Neural cell (in vitro differentiated cells): ENCODE results near the gene CNTN4. TPM values are rescaled to one million over a fixed set of nuclear protein-coding genes. Genes with fewer than 3 reads are reported as not detected.

Experiments
- H2AFZ ChIP-seq: fragments of 200-600, 300-800 bp; sonication (generic), shearing (Covaris generic); 2 replicates; pipeline ENCODE4 v1.6.0; 2014; ENCODE audit warnings: low read depth, mild to moderate bottlenecking, antibody characterized with exemption, low read length, moderate library complexity
- H3F3A ChIP-seq: fragments of 200-600 bp; shearing (Covaris generic); 2 replicates; pipeline ENCODE4 v1.6.1; 2016; ENCODE audit warnings: mild to moderate bottlenecking, moderate library complexity, mixed read lengths, antibody characterized with exemption, low read length; ENCODE audit not compliant: insufficient read depth, poor library complexity, severe bottlenecking
- H3K27ac ChIP-seq: fragments of 200-600, 300-800 bp; sonication (generic), shearing (Covaris generic); 2 replicates; pipeline ENCODE4 v1.5.1; 2014; ENCODE audit warnings: mild to moderate bottlenecking, low read length, moderate library complexity
- H3K27me3 ChIP-seq: fragments of 300-800, 200-600 bp; sonication (generic), shearing (Covaris generic); 2 replicates; pipeline ENCODE4 v1.6.0; 2014; ENCODE audit warnings: mild to moderate bottlenecking, low read depth, low read length, moderate library complexity; ENCODE audit not compliant: insufficient read depth
- H3K36me3 ChIP-seq: fragments of 300-800, 200-600 bp; sonication (generic), shearing (Covaris generic); 2 replicates; pipeline ENCODE4 v1.5.1; 2014; ENCODE audit warnings: mild to moderate bottlenecking, antibody characterized with exemption, low read length, moderate library complexity; ENCODE audit not compliant: insufficient read depth
- H3K4me2 ChIP-seq: fragments of 300-800, 200-600 bp; sonication (generic), shearing (Covaris generic); 2 replicates; pipeline ENCODE4 v1.6.0; 2014; ENCODE audit warnings: mild to moderate bottlenecking, low read length
- H3K4me3 ChIP-seq: fragments of 300-800, 200-600 bp; sonication (generic), shearing (Covaris generic); 2 replicates; pipeline ENCODE4 v1.5.1; 2014; ENCODE audit warnings: mild to moderate bottlenecking, low read length, moderate library complexity
- H3K79me2 ChIP-seq: fragments of 200-600 bp; shearing (Covaris generic); replicated peaks from 2 replicates; pipeline ENCODE4 v1.6.0; 2014; ENCODE audit warnings: mild to moderate bottlenecking, low read length, moderate library complexity; ENCODE audit not compliant: insufficient read depth
- H3K9ac ChIP-seq: fragments of 300-800, 200-600 bp; sonication (generic), shearing (Covaris generic); 2 replicates; pipeline ENCODE4 v1.6.1; 2016; ENCODE audit warnings: mild to moderate bottlenecking, low read length, mixed read lengths
- H3K9me2 ChIP-seq: fragments of 200-600 bp; shearing (Covaris generic); 2 replicates; pipeline ENCODE4 v1.6.1; 2016; ENCODE audit warnings: mild to moderate bottlenecking, low read length, mixed read lengths; ENCODE audit not compliant: insufficient read depth
- H3K9me3 ChIP-seq: fragments of 200-600, 300-800 bp; sonication (generic), shearing (Covaris generic); 2 replicates; pipeline ENCODE4 v1.6.1; 2016; ENCODE audit warnings: mild to moderate bottlenecking, mixed run types, low read length, moderate library complexity, mixed read lengths
- H4K20me1 ChIP-seq: fragments of 200-600 bp; shearing (Covaris generic); 2 replicates; pipeline ENCODE4 v1.6.1; 2016; ENCODE audit warnings: mild to moderate bottlenecking, mixed run types; ENCODE audit not compliant: insufficient read depth
- CTCF ChIP-seq: fragments of 450-650 bp; IDR thresholded peaks from 2 replicates; pipeline ENCODE4 v1.5.1; 2014; ENCODE audit warnings: antibody characterized with exemption, mild to moderate bottlenecking, moderate library complexity; ENCODE audit not compliant: poor library complexity, severe bottlenecking
- EP300 ChIP-seq: fragments of 450-650 bp; conservative IDR thresholded peaks from 2 replicates; pipeline ENCODE4 v1.6.1; 2014; ENCODE audit warnings: antibody characterized with exemption, mild to moderate bottlenecking, moderate library complexity; ENCODE audit not compliant: poor library complexity, severe bottlenecking
- EZH2 ChIP-seq: fragments of 200-600, 300-800 bp; shearing (Covaris generic), sonication (generic); IDR thresholded peaks from 2 replicates; pipeline ENCODE4 v1.6.1; 2014; ENCODE audit warnings: antibody characterized with exemption, low read length, borderline replicate concordance, mild to moderate bottlenecking; ENCODE audit not compliant: insufficient read depth, poor library complexity, severe bottlenecking
- MXI1 ChIP-seq: fragments of 450-650 bp; conservative IDR thresholded peaks from 2 replicates; pipeline ENCODE4 v1.6.1; 2014; ENCODE audit warnings: antibody characterized with exemption, mild to moderate bottlenecking; ENCODE audit not compliant: poor library complexity, severe bottlenecking
- POLR2AphosphoS5 ChIP-seq: IDR thresholded peaks from 2 replicates; pipeline ENCODE4 v1.6.1; 2012
- RAD21 ChIP-seq: fragments of 450-650 bp; conservative IDR thresholded peaks from 2 replicates; pipeline ENCODE4 v1.6.1; 2014; ENCODE audit warnings: antibody characterized with exemption, mild to moderate bottlenecking, moderate library complexity
- REST ChIP-seq: IDR thresholded peaks from 2 replicates; pipeline ENCODE4 v1.6.1; 2012; ENCODE audit warnings: borderline replicate concordance
- SMC3 ChIP-seq: fragments of 450-650 bp; conservative IDR thresholded peaks from 2 replicates; pipeline ENCODE4 v1.6.1; 2014; ENCODE audit warnings: antibody characterized with exemption, mild to moderate bottlenecking, moderate library complexity; ENCODE audit not compliant: poor library complexity
- TAF1 ChIP-seq: IDR thresholded peaks from 2 replicates; pipeline ENCODE4 v1.6.1; 2012; ENCODE audit warnings: low read depth
- polyA plus RNA-seq: library from polyadenylated mRNA; depleted of rRNA; stranded (reverse); fragments of >200 nt; gene quantifications from 2 replicates; pipeline ENCODE4 v1.2.3, GENCODE V29; 2014

Gene CNTN4
- polyA plus RNA-seq, 1 donor from 2014 or later = 10.6 TPM

GRCh38 chr3:2370317-2370716 lies 271.7 kb downstream of the CNTN4 start:
- Histone ChIP-seq H3K27ac (peak overlapping the region; percentile 7), H2AFZ (no peak overlapping the region), H3K4me3 (no peak overlapping the region), H3K9me3 (no peaks in the 10 kb centered on the region), H3K36me3 (no peaks in the 10 kb centered on the region), H3K79me2 (no peaks in the 10 kb centered on the region), H3K9me2 (no peaks in the 10 kb centered on the region), H4K20me1 (no peaks in the 10 kb centered on the region), H3F3A (no peaks in the 10 kb centered on the region), H3K9ac (no peak overlapping the region), H3K4me2 (no peak overlapping the region), H3K27me3 (no peaks in the 10 kb centered on the region)
- TF ChIP-seq POLR2AphosphoS5 (peak; percentile 40), EP300 (peak; percentile 80), MXI1 (no peak)

- no peak overlapping the region for H3K4me2 ChIP-seq
- H3K9me2 ChIP-seq = no peaks in the 10 kb centered on the region
Observed at GRCh38 chr3:2372306-2372705, 273.6 kb downstream of the CNTN4 start.

More at GRCh38 chr3:2372306-2372705, 273.6 kb downstream of the CNTN4 start:
- Histone ChIP-seq H2AFZ (no peak overlapping the region), H3K27ac (no peak overlapping the region), H3F3A (no peaks in the 10 kb centered on the region), H3K36me3 (no peaks in the 10 kb centered on the region), H3K27me3 (no peaks in the 10 kb centered on the region), H3K79me2 (no peaks in the 10 kb centered on the region), H3K4me3 (no peak overlapping the region), H3K9ac (no peak overlapping the region), H3K9me3 (no peaks in the 10 kb centered on the region), H4K20me1 (no peaks in the 10 kb centered on the region)
- TF ChIP-seq RAD21 (no peak), SMC3 (no peak), POLR2AphosphoS5 (no peak), MXI1 (no peak), CTCF (no peak), EZH2 (no peak), EP300 (no peak), REST (no peak), TAF1 (no peak)
